Colonic mucosa (tissue), 4 donors: ENCODE results near the gene NPPA. TPM values are rescaled to one million over a fixed set of nuclear protein-coding genes. Genes with fewer than 3 reads are reported as not detected.

Experiments used
- DNase-seq: peaks from one replicate; pipeline ENCODE4 v3.0.0-alpha.2; 2020
- H3K27ac ChIP-seq: fragments of 200-600 bp; one replicate; pipeline ENCODE4 v1.8.0; 2021
- H3K27me3 ChIP-seq: fragments of 200-600 bp; one replicate; pipeline ENCODE4 v1.8.0; 2021
- H3K36me3 ChIP-seq: fragments of 200-600 bp; one replicate; pipeline ENCODE4 v1.8.0; 2021
- H3K4me1 ChIP-seq: fragments of 200-600 bp; one replicate; pipeline ENCODE4 v1.8.0; 2021; ENCODE audit warnings: mild to moderate bottlenecking
- H3K4me3 ChIP-seq: fragments of 200-600 bp; one replicate; pipeline ENCODE4 v1.8.0; 2021
- H3K9ac ChIP-seq, 2 donors: one replicate each; pipeline ENCODE4 v1.7.0; 2013; ENCODE audit warnings: control low read depth in 2 of 2, low read depth in 2 of 2, low read length in 2 of 2
- H3K9me3 ChIP-seq: fragments of 200-600 bp; one replicate; pipeline ENCODE4 v1.8.0; 2021
- CTCF ChIP-seq: fragments of 200-600 bp; IDR thresholded peaks from one replicate; pipeline ENCODE4 v1.8.0; 2022; ENCODE audit warnings: antibody characterized with exemption, mild to moderate bottlenecking
- intact Hi-C: fragments of 100-400 bp; cut with DNase I; formaldehyde crosslinking; loops from one replicate; pipeline ENCODE4 v1.14.1; 2022
- total RNA-seq, 2 donors: library from RNA; stranded (reverse); fragmentation: NEBNext Ultra II Directional in 1 of 2; extraction: Animal tissue kit (Norgen Biotek cat#: 25700) in 1 of 2; gene quantifications; one replicate each; pipeline ENCODE4 v1.2.1, GENCODE V29; 2021
- donor health status: healthy.
- donor health status: DM: no; HTN: no; CAD: no.
- donor health status: DM: no; HTN: no; CAD: no.

NPPA gene
- total RNA-seq, 2 donors from 2014 or later: 3.1 TPM; not detected in 1

- TF ChIP-seq CTCF: no peak
- H3K27ac ChIP-seq: no peak overlapping the region
- intact Hi-C loops: no loop called here
- peaks cover 17% of the 10 kb centered on the region for H3K36me3 ChIP-seq
- H3K4me1 ChIP-seq: no peaks in the 10 kb centered on the region
- H3K9me3 ChIP-seq: no peaks in the 10 kb centered on the region
- no peaks in the 10 kb centered on the region for H3K27me3 ChIP-seq
- H3K4me3 ChIP-seq: no peak overlapping the region
- DNase-seq: no peak
- H3K9ac ChIP-seq: no peak overlapping the region
Measured at GRCh38 chr1:11817192-11817591, 30.4 kb downstream of the NPPA start.

GRCh38 chr1:11813021-11813420 lies 34.6 kb downstream of the NPPA start:
- no peak overlapping the region for H3K4me3 ChIP-seq
- no peak overlapping the region for H3K9ac ChIP-seq
- intact Hi-C loops: no loop called here
- TF ChIP-seq CTCF: no peak
- no peaks in the 10 kb centered on the region for H3K27me3 ChIP-seq
- H3K4me1 ChIP-seq: no peaks in the 10 kb centered on the region
- DNase-seq: no peak
- H3K27ac ChIP-seq: no peak overlapping the region
- no peaks in the 10 kb centered on the region for H3K36me3 ChIP-seq
- H3K9me3 ChIP-seq: no peaks in the 10 kb centered on the region

- Histone ChIP-seq H3K36me3 (no peaks in the 10 kb centered on the region), H3K4me1 (peaks cover 20% of the 10 kb centered on the region), H3K9ac (peak overlapping the region in 1 of 2 donors; percentile 96), H3K9me3 (no peaks in the 10 kb centered on the region), H3K4me3 (peak overlapping the region; percentile 55), H3K27ac (peak overlapping the region; percentile 91), H3K27me3 (no peaks in the 10 kb centered on the region)
- DNase-seq: peak; percentile 24
- intact Hi-C loops: no loop called here
- no peak for TF ChIP-seq CTCF
Measured at GRCh38 chr1:11807133-11807532, 40.5 kb downstream of the NPPA start.

GRCh38 chr1:11806307-11806936 lies 41.2 kb downstream of the NPPA start:
- DNase-seq: peak; percentile 58
- Histone ChIP-seq H3K4me3 (peak overlapping the region; percentile 55), H3K9ac (peak overlapping the region; percentile 80 to 96), H3K36me3 (no peaks in the 10 kb centered on the region), H3K27ac (peak overlapping the region; percentile 91), H3K27me3 (no peaks in the 10 kb centered on the region), H3K9me3 (no peaks in the 10 kb centered on the region), H3K4me1 (peaks cover 20% of the 10 kb centered on the region)
- TF ChIP-seq CTCF: no peak
- intact Hi-C loops: no loop called here

GRCh38 chr1:11805422-11806306 lies 41.9 kb downstream of the NPPA start, which contains the start of the genes CLCN6 and MTHFR:
TSS of gene CLCN6 (plus strand) at chr1:11806191. CDS start at chr1:11806263, 72 bp downstream.
TSS of gene MTHFR (minus strand) at chr1:11805964. CDS start at chr1:11803116, 2,848 bp downstream.
- intact Hi-C loops: no loop called here
- peaks cover 20% of the 10 kb centered on the region for H3K4me1 ChIP-seq
- peak; percentile 99 for DNase-seq
- no peaks in the 10 kb centered on the region for H3K27me3 ChIP-seq
- H3K4me3 ChIP-seq: peak within 1 kb of the TSS; percentile 55
- H3K9ac ChIP-seq: peak within 1 kb of the TSS; percentile 96 to 99
- H3K9me3 ChIP-seq: no peaks in the 10 kb centered on the region
- H3K36me3 ChIP-seq: peaks cover under 1% of the 10 kb centered on the region
- TF ChIP-seq CTCF: no peak
- H3K27ac ChIP-seq: peak within 1 kb of the TSS; percentile 91
